Measurements from ENCODE around the gene GRAP2.
"Not testable (repeated sequence)": the region's sequence is repeated elsewhere in the genome, so short reads cannot be mapped to it uniquely, and the experiment has no call there.

Gene GRAP2

DNA sequence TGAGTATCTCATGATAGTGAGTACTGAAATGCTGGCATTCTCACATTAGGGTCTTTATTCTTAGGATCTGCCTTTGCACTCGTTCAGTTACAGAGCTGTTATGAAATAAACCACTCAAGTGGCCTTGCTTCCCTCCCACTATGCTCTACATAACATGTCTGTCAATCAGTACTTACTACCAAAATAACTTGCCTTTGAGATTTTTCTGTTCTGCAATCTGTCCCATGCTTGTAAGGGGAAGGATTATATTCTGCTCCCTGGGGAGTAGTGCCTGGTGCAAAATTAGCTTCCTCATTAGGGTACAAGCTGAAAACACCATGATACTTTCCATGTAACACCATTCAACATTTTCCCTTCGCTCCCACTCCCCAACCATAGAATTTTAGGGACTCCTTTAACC is 1.9 kb upstream of the GRAP2 start:
- no peak for DNase-seq

DNA sequence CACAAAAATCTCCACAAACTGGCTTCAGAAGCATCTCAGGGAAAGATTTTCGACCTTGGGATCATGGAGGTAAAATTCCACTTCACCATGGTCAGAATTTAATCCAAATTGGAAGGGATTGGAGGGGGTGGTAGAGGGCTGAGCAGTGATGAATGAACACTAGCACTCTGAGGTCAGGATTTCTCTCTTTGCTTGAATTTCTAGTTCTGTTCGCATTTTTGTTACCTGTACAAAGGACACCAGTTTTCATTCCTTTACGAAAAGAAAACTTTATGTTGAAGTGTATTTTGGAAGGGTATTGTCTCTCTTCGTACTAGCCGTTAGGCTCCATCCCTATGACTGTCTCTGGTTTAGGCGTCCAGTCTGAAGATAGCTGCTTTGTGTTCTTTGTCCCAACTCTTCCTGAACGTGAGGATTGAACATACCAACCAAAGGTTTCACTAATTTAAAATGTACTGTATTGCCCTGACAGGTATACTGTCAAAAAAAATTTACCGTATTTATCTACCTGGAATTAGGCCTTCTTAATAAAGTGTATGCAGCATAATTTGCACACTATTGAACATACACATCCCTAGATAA is 772 bp downstream of the GRAP2 start:
- DNase-seq: no peak

DNA sequence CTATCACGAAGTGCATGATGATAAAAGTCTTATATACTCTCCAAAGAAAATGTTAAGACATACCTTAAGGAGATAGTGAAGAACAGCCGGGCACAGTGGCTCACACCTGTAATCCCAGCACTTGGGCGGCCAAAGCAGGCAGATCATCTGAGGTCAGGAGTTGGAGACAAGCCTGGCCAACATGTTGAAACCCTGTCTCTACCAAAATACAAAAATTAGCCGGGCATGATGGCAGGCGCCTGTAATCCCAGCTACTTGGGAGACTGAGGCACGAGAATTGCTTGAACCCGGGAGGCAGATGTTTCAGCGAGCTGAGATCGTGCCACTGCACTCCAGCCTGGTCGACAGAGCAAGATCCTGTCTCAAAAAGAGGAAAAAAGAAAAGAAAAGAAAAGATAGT is 3.1 kb downstream of the GRAP2 start:
- DNase-seq: not testable (repeated sequence)

DNA sequence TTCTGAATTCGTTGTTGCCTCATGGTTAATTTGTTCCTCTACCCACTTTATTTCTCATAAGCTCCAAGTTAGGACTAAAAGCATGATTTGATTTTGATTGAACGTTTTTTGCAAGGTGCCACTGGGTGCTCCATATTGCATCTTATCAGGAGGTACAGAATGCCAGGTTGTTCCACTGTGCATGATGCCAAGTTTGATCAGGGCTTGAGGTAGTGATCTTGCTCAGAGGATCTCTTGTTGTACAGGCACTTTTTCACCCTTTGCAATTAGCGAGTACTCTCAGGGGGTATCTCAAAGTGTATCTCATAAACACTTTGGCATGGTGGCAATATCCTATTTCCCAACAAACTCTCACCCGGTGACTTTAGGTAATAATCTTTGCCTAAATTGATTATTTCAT is 4.0 kb downstream of the GRAP2 start:
- DNase-seq: no peak

DNA sequence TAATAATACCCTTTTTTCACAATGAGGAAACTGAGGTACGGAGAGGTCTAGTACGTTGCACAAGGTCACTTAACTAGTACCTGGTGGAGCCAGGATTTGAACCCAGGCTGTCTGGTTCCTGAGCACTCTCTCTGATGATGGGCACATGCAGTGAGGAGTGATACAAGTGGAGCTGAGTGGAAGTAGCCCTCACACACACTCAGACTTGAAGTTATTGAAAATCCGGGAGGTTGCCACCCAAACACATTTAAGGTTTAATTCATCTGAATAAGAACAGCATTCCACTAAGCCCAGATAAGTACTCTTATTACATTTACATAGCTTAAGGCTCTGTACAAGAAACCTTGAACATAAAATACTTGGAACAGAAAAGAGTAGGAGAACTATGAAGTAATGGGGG is 4.8 kb downstream of the GRAP2 start:
- no peak for DNase-seq

DNA sequence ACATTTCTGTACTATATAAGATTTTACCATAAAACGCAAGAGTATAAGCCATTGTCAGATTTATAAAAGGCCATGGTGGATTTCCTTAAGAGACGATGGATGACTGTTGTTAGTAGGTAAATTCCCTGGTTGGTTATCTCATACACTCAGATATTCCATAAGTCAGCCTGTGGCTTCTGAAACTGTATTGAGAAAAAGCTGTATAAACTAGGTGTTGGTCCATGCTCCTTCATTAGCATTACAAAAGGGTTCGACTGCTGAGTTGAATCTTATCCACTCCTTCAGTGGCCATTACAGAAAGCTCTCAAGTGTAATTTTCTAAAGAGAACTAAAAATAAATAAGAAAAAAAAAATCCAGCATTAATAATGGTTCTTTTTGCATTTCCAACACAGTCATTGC is 5.3 kb downstream of the GRAP2 start:
- no peak for DNase-seq

DNA sequence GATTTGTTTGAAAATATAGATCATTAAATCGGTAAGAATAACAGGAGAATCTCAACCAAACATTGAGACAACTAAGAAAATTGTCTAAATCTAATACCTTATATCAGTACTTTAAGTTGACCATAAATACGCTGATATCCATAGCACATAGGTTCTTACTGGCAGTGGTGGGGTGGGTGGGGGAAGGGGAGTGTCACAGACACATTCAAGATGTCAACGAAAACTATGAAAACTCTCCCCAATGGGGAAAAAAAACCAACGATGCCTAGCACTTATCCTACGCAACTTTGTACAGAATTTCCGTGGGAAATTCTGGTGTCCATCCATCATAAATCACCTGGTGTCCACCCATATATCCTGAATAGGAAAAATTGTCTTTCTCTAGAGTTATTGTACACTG is 6.2 kb downstream of the GRAP2 start:
- DNase-seq: peak; percentile 40

DNA sequence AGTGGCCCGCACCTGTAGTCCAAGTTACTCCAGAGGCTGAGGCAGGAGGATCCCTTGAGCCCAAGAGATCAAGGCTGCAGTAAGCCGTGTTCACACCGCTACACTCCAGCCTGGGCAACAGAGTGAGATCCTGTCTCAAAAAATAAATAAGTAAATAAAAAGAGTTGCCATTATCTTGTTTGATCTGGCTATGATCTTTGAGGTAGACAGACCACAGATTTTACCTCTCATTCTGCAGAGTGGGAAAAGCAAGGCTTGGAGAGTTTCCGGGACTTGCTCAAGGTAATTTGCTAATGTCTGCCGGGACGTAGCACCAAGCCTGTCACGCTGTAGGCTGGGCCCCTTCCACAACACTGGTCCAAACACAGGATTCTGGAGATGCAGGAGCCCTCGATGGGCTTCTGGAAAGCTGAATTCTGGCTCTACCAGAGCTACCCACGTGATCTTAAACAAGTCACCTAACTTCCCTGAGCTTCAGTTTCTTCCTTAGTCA is 6.8 kb downstream of the GRAP2 start:
- no peak for DNase-seq

DNA sequence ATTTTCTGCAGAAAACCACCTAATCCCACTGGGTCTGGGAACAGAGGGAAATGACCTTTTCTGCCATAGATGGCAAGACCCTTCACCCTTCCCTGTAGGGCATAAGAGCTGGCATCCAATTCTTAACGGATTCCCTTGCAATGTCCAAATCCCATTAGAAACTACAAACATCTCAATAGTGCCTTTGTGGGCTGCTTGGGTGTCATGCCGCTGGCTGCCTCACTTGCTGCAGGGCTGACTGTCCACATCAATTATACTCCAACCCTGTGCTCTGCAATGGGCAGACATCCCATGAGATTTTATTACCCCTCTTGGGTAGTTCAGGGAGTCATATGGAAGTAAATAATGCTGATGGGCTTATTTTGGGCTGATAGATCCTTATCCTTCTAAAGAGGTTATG is 7.3 kb downstream of the GRAP2 start:
- no peak for DNase-seq

DNA sequence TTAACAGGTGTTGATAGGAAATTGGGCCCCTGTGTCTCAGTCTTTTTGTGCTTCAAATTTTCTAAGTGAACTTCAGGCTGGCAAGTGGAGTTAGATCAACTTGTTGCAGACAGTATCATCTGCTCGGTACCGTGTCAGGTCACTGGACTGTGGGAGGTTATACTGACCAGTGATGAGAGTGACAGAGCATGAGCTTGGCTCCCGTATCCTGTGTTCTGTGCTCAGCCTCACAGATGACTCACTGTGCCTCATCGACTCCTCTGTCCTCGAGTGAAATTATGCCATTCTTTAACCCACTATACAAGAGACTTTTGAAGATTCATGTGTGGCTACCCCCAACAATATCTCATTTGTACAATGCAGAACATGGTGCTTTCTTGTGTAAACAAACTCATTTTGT is 7.9 kb downstream of the GRAP2 start:
- peak; percentile 41 for DNase-seq

DNA sequence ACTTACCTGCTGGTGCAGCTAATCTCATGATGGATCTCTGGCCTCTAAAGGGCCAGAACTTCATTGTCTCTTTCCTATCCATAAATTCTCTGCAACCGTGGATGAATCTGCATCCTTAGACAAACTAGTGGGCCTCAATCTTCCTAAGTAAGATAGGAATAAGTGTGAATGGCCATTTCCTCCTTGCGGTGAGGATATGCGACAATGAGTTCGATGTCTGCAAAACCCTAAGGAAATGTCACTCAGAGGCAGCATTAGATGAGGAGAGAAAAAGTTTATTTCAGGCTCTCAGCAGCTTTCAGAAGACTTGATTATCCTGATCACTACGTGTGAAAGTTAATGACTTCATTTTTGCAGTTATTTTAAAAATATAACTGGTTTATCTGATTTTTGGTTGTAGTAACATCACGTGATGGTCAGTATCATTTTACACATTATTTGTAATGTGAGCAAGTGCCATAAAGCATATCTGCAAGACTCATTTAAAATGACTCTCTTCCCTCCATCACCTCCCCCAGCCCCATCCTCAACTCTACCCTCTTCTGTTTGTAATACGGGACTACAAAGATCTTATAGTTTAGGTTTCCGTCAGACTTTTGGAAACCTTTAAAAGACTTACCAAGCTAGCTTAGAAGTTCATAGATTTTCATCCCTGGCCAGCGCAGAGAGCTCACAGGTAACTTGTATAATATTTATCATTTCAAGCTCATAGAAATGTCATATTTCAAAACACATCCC is 10.2 kb downstream of the GRAP2 start:
- no peak for DNase-seq

DNA sequence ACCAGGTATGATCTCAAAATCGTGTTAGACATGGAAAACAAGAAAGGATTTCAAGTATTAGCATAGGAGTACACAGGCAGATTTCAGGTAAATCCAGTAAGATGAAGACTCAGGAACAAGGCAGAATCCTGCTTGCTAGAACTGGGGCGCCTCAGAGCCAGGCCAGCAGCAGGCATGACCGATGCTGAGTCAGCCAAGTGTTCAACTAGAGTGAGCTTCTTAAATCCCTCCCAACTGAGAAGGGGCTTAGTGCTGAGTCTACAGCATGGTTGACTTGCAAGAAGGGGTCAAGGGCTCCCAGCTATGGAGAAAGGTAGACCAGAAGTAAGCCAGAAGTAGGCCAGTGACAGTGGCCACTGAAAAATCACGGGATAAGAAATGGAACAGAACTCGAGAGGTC is 12.4 kb downstream of the GRAP2 start:
- no peak for DNase-seq

DNA sequence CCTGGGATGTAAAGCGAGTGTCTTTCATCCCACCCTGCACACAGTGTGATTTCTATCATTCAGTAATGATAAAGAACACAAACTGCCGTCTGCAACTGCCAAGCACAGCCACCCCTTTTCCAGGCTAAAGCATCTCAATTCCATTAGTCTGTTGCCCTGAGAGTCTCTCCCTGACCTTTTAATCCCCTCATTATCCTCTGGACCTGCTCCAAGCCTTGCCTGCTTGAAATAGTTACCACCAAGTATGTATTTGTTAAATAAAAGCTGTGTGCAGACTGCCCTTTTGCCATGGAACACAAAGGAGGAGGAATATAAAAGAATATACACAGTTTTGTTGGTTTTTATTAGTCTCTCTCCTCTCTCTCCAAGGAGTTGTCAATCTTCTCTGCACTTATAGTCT is 13.0 kb downstream of the GRAP2 start:
- no peak for DNase-seq

DNA sequence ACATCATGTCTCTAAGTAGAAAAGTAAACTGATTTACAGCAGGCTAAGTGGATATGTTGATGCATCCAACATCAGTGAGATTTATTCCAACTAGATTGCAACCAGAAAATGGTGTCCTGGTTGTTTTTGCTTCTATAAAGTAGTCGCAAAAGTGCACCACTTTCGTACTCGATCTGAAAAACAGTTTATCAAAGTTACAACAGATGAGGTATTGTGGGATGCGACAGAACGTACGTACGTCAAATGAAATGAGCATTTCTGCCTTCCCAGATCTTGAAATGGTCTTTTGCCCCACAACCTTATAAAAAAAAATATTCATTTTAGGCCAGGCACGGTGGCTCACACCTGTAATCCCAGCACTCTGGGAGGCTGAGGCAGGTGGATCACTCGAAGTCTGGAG is 13.7 kb downstream of the GRAP2 start:
- DNase-seq: no peak

DNA sequence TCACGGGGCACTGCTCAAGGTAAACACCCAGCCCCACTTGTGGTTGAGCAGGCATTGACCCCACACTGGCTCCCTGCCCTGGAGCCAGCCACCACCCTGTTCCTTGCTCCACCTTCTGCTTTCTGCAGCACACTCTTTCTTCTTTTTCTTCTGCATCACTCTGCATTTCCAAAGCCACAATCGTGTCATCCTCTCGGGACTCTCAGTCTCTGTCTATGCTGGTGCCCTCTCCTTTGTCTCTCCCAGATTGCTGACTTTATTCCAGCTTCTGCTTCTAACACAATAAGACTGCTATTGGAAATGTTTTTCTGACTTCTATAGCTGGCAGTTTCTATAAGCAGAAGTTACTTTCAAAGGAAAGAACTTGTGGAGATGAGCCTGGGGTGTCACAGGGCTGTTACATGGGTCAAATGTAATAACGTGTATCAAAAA is 14.4 kb downstream of the GRAP2 start:
- DNase-seq: no peak

DNA sequence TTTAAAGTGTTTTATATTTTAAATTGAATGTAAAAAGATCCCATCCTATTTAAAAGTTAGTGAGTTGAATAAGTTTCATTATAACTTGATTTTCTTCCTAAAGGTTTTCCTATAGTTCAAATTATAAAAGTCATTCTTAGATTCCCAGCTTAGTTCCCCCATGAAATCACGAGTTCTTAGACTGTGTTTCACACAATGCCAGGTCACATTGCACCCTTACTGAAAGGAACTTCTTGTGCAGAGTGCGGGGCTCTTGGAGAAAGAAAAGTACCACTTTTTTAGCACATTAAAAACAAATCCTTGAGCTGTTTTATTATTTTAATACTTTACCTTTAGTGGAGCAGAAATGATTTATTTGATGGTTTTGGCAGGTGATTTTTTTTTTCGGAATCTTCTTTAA is 15.6 kb downstream of the GRAP2 start:
- DNase-seq: no peak

DNA sequence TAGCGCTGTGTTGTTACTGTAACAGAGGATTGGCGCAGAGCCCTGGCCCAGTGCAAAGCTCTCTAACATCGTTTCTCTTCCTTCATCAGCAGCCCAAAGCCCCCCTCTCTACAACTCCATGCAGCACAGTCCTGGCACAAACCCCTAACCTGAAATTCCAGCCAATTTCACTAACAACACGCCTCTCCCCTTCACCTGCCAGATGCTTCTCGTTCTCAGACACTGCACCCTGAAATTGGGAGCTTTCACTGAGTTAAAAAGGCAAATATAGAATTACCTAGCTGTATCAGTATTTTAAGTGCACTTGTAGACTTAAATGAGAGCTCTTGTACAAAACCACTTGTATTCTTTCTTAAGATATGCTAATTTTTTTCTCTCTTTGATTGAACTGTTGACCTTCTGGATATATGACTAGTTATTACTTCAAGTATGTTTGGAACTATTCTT is 16.3 kb downstream of the GRAP2 start:
- DNase-seq: no peak

DNA sequence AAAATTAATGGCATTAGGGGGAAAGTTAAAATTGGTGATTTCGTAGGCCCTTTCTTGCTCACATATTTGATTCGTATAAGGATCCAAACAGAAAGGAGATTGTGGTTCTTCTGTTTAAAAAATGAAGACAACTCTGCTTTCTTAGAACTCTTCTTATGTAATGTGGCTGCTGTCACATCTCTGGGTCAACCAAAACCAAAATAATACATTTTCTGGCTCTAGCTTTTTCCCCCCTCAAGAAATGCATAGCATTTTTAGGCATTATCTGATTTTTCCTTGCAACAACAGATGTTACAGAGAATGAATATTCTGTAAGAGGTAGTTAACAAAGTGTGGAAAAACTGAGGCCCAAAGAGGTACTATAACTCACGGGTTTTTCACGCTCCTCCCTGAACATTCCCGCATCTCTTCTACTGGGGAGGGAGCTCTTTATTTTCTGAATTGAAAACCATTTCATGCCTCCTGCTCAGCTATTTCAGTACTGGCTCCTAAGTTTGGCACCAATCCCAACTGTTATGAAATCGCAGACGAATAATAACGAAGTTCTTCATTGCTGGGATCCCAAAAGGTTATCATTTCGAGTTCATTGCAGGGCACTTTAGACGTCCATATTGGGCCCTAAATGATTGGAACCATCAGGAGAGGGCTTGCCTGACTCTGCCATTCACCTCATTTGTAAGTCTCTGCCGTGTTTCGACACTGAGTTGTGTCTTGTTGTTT is 17.1 kb downstream of the GRAP2 start:
- no peak for DNase-seq

DNA sequence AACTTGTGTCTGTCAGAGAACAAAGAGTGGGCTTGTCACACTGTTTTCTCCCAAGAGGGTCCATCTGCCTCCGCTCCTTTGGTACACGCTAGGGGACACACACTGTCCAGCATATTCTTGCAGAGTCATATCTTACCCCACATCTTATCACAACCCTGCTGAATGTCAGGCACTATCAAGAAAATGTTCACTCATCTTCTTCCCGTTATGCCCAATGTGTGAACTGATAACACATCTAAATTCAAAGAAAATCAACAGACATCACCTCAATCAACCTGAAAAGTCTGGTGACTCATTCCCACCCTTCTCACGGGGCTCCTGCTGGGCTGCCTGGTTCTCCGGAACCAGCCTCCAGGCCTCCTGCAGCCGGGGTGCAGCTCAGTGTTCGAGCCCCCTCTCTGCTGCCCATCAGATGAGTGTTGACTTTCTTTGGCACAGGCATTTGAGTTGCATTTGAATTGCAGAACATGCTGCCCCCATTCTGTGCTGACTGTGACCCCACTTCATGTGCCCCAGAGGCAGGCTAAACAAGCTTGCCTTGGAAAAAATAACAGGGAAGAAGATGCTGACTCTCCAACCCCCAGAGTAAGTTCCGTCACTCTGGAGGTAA is 19.4 kb downstream of the GRAP2 start:
- peak; percentile 61 for DNase-seq

DNA sequence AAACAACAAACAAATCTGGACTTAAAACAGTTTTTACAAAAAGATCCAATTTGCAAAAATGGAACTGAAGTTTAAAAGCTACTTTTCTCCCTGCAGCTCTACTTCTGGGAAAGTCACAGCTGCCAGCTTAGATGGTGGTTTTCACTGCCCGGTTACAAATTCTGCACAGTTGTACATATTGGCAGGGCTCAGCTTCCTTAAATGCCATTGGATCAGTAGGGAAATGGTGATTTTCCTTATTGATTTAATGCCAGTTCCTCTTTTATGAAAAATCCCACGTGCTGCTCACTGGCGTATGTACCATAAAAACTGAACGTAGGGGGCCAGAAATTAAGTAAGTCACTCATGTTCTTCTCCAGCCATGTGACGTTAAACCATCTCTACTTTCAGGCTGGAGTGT is 22.8 kb downstream of the GRAP2 start:
- DNase-seq: no peak

DNA sequence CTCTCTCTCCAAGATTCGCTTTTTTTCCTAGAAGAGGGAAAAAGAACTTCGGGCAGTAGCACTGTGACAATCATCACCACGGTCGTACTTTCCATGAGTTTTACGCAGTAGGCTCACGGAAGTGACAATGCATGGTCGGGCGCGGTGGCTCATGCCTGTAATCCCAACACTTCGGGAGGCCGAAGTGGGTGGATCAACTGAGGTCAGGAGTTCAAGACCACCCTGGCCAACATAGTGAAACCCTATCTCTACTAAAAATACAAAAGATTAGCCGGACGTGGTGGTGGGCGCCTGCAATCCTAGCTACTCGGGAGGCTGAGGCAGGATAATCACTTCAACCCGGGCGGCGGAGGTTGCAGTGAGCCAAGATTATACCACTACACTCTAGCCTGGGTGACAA is 23.4 kb downstream of the GRAP2 start:
- no peak for DNase-seq

DNA sequence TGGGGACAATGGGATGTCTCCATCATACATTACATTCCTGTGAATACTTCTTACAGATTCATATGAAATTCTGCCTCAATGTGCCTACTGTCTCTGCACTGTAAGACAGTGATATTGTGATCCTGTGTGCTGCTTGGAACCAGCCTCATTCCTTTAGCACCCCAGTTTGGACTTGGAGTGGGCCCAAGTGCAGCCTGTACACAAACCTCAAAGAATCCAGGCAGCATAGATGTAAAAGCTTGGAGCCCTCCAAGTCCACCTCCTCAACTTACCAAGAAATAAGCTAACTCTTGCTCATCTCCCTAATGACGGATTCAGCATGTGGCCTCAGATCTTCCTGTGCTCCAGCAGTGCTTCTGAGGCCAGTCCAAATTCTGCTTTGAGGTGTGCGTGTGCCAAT is 24.4 kb downstream of the GRAP2 start:
- DNase-seq: no peak

DNA sequence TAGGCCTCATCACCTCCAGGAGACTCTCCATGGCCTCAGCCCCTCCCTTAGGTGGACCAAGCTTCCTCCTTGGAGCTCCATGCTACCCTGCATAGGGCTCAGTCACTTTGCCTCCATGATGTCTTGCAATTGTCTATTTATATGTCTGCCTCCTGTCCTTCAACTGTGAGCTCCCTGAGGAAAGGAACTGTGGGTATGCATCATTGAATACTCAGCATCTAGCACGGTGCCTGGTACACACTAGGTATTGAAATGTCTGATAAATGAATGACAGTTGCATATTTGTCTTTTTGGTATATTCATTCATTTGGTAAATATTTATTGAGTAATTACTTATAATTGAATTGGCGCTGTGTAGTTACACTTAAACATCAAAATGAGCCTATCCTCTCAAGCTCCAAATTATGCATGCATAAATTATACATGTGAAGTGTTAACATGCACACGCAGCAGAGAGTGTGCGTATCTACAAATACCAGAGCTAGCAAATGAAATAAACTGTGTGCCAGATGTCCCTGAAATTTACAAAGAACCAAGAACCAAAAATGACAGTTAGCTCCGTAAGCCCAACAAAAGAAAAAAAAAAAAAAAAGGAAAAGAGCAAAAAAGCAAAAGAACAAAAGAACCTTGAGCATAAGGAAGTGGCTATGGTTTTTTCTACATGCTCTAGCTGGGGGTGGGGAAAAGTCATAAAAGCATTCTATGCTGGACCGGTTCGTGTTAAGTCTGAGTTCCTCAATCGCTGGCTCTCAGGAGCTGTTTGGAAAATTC is 25.2 kb downstream of the GRAP2 start:
- no peak for DNase-seq
